K562 (cell line): Measurements from ENCODE around the gene NUFIP2. TPM values are rescaled to one million over a fixed set of nuclear protein-coding genes. Genes with fewer than 3 reads are reported as not detected.

Experiments
- CSDE1 ChIP-seq, 2 experiments: fragments of 450-650 bp; IDR thresholded peaks; 2 replicates each; pipeline ENCODE4 v1.6.1; 2016; ENCODE audit warnings: mild to moderate bottlenecking in 1 of 2
- DDX20 ChIP-seq: fragments of 450-650 bp; IDR thresholded peaks from 2 replicates; pipeline ENCODE4 v1.6.1; 2016; ENCODE audit warnings: missing genetic modification characterization, low read depth, mild to moderate bottlenecking, missing compliant biosample characterization, moderate library complexity
- EZH2 ChIP-seq: IDR thresholded peaks from 2 replicates; pipeline ENCODE4 v1.6.1; 2012; ENCODE audit warnings: low read depth, mild to moderate bottlenecking, inconsistent platforms, low read length, borderline replicate concordance
- GABPB1 ChIP-seq: sonication (generic); formaldehyde crosslinking; IDR thresholded peaks from 2 replicates; pipeline ENCODE4 v1.8.0; 2022; ENCODE audit warnings: mild to moderate bottlenecking, missing genetic modification reagents
- HMG20B ChIP-seq: fragments of 250-450 bp; sonication (Bioruptor Pico); IDR thresholded peaks from 2 replicates; pipeline ENCODE4 v1.5.0; 2021; ENCODE audit warnings: mild to moderate bottlenecking
- HNRNPK ChIP-seq: fragments of 200-400 bp; formaldehyde crosslinking; IDR thresholded peaks from one replicate; pipeline ENCODE4 v1.6.1; 2018; ENCODE audit warnings: mild to moderate bottlenecking, low read depth, low read length; ENCODE audit not compliant: poor library complexity, severe bottlenecking
- NR3C1 ChIP-seq: sonication (generic); formaldehyde crosslinking; IDR thresholded peaks from 2 replicates; pipeline ENCODE4 v1.8.1; 2022; ENCODE audit warnings: missing genetic modification reagents
- POLR2G ChIP-seq: fragments of 200-400 bp; formaldehyde crosslinking; IDR thresholded peaks from 2 replicates; pipeline ENCODE4 v1.6.1; 2017; ENCODE audit warnings: low read depth, mild to moderate bottlenecking, antibody characterized with exemption, low read length, moderate library complexity
- RFX7 ChIP-seq: fragments of 250-450 bp; sonication (Bioruptor Pico); IDR thresholded peaks from 2 replicates; pipeline ENCODE4 v1.5.1; 2021; ENCODE audit warnings: mild to moderate bottlenecking
- THRB ChIP-seq: fragments of 450-650 bp; formaldehyde crosslinking; conservative IDR thresholded peaks from 2 replicates; pipeline ENCODE4 v1.4.0; 2022; ENCODE audit warnings: mild to moderate bottlenecking, missing genetic modification characterization
- TSC22D4 ChIP-seq: fragments of 450-650 bp; IDR thresholded peaks from 2 replicates; pipeline ENCODE4 v1.6.1; 2016; ENCODE audit warnings: missing genetic modification characterization, missing biosample characterization, control low read depth
- WHSC1 ChIP-seq: IDR thresholded peaks from one replicate; pipeline ENCODE4 v1.6.1; 2012; ENCODE audit warnings: low read length, control low read depth, inconsistent platforms
- ZBTB7A ChIP-seq: IDR thresholded peaks from 2 replicates; pipeline ENCODE4 v1.6.1; 2011; ENCODE audit warnings: low read depth, mild to moderate bottlenecking, low read length, moderate library complexity, borderline replicate concordance; ENCODE audit not compliant: control insufficient read depth
- ZNF280A ChIP-seq: fragments of 450-650 bp; IDR thresholded peaks from 2 replicates; pipeline ENCODE4 v1.6.1; 2018; ENCODE audit warnings: mild to moderate bottlenecking, low read depth; ENCODE audit not compliant: partially characterized antibody
- ZNF395 ChIP-seq: fragments of 200-800 bp; sonication (Bioruptor generic); IDR thresholded peaks from 2 replicates; pipeline ENCODE4 v1.6.1; 2017; ENCODE audit warnings: missing genetic modification characterization, missing compliant biosample characterization
- polyA plus RNA-seq, 8 experiments: library from polyadenylated mRNA; depleted of rRNA in 4 of 8; stranded (reverse) in 5 of 8; unstranded in 3 of 8; fragments of >200 nt; fragmentation: Nextera tagmentation in 2 of 8; fragmentation: Illumina TruSeq in 1 of 8; extraction: Ambion mirVana in 2 of 8; extraction: Trizol in 1 of 8; gene quantifications; 2 replicates each; pipeline versions ENCODE4 v1.2.1 to v1.2.3, GENCODE V29; 2011 to 2014; ENCODE audit warnings: inconsistent platforms in 1 of 8, missing spikeins in 1 of 8
- total RNA-seq, 7 experiments: library from RNA; depleted of rRNA in 6 of 7; stranded (reverse); fragments of >200 nt in 6 of 7; fragmentation: Illumina TruSeq in 2 of 7; extraction: Trizol in 2 of 7; gene quantifications; 2 replicates each; pipeline versions ENCODE4 v1.2.1 to v1.2.3, GENCODE V29; 2011 to 2021; ENCODE audit warnings: low replicate concordance in 1 of 7

Gene NUFIP2
- total and polyA plus RNA-seq, 9 of the 15 experiments (the other 6 are each of a cell fraction or from before 2014, with no cell fraction given), result 4.9 to 40.7 (median 18.5) TPM

- TF ChIP-seq EZH2, result no peak
- TF ChIP-seq DDX20, result no peak
- no peak for TF ChIP-seq NR3C1 (CRISPR knock-in tag)
- TF ChIP-seq ZBTB7A, result peak; percentile 87; the same call in 1 of the 2 replicates
- no peak for TF ChIP-seq CSDE1 (IDR thresholded peaks at IDR 0.05)
- no peak for TF ChIP-seq THRB
- TF ChIP-seq RFX7 (CRISPR knock-in tag), result no peak
- TF ChIP-seq HNRNPK, result peak; percentile 39
- TF ChIP-seq HMG20B, result no peak
- no peak for TF ChIP-seq GABPB1 (CRISPR knock-in tag)
- TF ChIP-seq POLR2G, result peak; percentile 79; the same call in 1 of the 2 replicates
- peak; percentile 64 for TF ChIP-seq ZNF395 (CRISPR knock-in tag)
- no peak for TF ChIP-seq ZNF280A
- TF ChIP-seq WHSC1, result no peak
- TF ChIP-seq TSC22D4 (tag), result no peak
Observed at GRCh38 chr17:29292071-29292991, 1.6 kb downstream of the NUFIP2 start (continued).
